DMS 273 (cell line): ENCODE data around the gene DAGLB.
"Not testable (repeated sequence)": the region's sequence is repeated elsewhere in the genome, so short reads cannot be mapped to it uniquely, and the experiment has no call there.

Experiments used
- DNase-seq: peaks from one replicate; lab custom pipeline; 2025; ENCODE audit not compliant: unreplicated experiment; lab: John Stamatoyannopoulos, UW

DAGLB gene

DNA sequence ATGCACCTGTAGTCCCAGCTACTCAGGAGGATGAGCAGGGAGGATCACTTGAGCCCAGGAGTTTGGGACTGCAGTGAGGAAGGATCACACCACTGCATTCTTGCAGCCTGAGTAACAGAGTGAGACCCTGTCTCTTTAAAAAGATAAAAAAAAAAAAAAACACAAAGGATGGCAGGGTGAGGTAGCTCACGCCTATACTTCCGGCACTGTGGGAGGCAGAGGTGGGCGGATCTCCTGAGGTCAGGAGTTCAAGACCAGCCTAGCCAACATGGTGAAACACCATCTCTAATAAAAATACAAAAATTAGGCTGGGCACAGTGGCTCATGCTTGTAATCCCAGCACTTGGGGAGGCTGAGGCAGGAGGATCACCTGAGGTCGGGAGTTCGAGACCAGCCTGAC is 15.9 kb upstream of the DAGLB start:
- not testable (repeated sequence) for DNase-seq

DNA sequence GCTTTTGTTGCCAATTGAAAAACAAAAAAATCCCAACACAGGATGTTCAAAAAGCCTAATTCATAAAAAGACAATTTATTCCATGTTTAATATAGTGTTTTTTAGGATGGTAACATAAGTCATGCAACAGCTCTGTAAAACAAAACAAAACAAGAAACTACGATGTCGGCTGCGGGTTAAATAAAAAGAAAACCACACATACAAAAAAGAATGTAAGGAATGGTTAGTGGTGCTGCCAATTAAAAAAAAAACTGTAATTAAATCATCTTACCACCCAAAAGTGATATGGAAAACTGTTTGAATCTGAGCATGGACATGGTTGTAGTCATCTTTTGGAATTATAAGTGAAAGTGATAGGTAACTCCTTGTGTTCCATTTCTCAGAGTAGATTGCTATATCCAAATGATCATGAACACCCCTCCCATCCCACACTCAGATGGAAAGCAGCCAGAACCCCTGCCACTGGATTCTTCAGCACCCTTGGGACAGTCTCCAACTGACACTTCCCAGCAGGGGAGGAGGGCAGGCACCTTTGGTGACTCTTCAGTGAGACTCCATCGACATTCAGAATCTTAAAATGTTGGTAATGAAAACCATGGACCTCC is 14.3 kb upstream of the DAGLB start:
- DNase-seq, result no peak

DNA sequence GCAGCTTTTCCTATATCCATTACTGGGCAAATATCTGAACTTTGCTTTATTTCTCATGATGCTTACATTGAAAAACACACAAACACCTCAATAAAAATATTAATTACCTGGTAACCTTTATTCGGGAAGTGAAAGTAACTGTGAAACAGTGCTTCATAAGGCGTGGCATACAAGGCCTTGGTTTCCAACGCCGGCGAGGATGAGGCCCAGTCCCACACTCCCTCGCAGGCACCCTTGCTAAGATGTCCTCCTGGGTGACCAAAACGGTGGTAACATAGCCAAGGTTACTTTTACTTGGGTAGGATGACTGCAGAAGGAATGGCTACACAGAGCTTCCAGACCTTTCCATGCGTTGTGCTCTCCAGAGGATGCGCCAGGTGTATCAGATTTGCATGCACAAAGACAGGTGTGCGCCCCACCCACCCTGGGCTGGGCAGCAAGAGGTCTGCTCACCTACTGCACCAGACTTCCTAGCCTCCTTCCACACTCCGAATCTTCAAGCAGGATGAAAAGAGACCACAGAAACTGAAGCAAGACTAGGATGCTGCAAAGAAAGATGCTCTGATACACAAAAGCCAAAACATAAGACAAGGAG is 13.3 kb upstream of the DAGLB start:
- no peak for DNase-seq

DNA sequence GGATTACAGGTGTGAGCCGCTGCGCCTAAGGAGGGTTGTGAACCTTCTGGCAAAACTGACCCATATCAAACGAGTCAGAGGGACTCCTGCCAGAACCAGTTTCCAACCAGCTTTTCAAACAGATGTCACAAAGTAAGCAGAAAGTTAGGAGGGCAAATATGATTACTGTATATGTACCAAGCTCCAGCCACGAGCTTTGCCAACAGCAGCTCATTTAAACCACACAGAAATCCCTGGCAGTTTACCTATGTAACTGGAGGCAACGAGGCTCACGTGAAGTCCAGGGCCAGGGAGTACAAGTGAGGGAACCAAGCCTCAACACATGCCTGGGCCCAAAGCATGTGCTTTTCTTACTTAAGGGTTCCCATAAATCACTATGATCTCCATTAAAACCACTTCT is 12.5 kb upstream of the DAGLB start:
- peak; percentile 57 for DNase-seq

DNA sequence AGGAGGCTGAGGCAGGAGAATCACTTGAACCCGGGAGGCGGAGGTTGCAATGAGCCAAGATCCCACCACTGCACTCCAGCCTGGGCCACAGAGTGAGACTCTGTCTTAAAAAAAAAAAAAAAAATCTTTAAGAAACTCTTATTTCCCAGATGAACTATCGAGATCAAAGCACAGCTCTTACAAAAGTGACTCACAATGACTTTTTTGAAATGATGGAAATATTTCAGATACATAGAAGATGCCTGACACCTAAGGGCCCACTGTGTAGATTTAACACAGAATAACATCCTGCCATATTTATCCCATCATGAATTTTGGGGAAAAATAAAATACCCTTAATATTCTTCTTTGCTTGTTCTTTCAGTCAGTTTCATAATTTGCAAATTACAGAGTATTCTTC is 10.9 kb upstream of the DAGLB start:
- not testable (repeated sequence) for DNase-seq

DNA sequence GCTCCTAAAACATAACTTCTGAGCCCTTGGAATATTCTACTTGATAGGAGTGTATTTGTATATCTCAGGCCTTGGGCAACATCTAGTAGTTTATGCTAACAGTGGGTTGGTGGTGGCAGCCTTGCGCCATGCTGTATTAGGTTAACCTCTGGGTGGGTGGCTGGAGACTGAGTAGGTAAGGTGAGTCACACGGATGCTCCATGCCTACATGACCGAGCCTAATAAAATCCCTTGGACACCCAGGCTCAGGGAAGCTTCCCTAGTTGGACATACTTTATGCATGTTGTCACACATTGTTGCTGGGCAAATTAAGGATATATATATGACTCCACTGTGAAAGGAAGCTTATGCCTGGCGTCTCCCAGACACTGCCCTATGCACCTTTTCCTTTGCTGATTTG is 6.0 kb upstream of the DAGLB start:
- no peak for DNase-seq

DNA sequence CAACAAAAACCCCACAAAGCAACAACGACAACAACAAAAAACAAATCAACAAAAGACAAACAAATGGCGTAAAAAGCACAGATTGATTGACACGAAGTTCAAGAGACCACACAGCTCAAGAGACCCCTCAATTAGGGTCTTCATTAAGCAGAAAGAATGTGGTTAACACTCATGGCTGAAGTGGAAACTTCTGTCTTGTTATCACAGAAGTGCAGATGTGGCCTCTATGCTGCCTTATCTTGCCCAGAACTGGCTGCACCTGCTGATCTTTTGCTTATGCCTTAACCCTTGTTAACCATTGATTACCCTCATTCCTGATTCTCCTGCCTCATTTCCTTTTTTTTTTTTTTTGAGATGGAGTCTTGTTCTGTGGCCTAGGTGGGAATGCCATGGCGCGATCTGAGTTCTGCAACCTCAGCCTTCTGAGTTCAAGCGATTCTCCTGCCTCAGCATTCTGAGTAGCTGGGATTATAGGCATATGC is 3.5 kb upstream of the DAGLB start:
- no peak for DNase-seq

DNA sequence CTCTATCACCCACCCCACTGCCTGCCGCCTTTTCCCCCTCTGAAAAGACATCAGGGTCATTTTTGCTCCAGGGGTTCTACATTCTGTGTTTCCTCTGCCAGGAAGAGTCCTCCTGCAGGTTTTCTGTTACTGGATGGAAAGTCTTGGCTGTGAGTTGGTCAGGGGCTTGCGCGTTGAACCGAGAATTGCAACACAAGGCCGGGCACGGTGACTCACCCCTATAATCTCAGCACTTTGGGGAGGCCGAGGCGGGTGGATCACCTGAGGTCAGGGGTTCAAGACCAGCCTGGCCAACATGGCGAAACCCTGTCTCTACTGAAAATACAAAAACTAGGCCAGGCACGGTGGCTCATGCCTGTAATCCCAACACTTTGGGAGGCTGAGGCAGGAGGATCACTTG is 2.8 kb upstream of the DAGLB start:
- DNase-seq, result not testable (repeated sequence)

DNA sequence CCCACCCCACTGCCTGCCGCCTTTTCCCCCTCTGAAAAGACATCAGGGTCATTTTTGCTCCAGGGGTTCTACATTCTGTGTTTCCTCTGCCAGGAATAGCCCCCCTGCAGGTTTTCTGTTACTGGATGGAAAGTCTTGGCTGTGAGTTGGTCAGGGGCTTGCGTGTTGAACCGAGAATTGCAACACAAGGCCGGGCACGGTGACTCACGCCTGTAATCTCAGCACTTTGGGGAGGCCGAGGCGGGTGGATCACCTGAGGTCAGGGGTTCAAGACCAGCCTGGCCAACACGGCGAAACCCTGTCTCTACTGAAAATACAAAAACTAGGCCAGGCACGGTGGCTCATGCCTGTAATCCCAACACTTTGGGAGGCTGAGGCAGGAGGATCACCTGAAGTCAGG is 2.1 kb upstream of the DAGLB start:
- DNase-seq, result not testable (repeated sequence)

DNA sequence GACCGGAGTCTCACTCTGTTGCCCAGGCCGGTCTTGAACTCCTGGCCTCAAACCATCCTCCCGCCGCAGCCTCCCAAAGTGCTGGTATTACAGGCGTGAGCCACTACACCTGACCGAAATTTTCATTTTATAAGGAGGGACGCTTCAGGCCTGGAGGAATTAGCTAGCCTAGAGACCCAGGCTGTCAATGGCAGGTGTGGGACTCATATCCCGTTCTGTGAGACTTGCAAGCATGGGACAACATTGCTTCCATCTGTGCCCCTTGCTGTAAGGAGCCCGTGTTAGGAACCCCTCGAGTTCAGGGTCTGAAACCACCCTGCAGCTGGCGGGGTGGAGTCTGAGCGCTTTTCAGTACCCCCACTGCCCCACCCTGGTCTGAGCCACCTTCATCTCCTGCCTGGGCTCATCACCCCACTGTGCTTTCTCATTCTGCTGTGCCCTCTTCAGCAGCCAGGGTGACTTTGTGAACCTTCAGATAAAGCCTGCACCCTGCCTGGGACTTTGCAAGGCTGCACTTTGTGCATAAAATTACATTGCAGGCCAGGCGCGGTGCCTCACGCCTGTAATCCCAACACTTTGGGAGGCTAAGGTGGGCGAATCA is 1.3 kb upstream of the DAGLB start:
- peak; percentile 42 for DNase-seq

DNA sequence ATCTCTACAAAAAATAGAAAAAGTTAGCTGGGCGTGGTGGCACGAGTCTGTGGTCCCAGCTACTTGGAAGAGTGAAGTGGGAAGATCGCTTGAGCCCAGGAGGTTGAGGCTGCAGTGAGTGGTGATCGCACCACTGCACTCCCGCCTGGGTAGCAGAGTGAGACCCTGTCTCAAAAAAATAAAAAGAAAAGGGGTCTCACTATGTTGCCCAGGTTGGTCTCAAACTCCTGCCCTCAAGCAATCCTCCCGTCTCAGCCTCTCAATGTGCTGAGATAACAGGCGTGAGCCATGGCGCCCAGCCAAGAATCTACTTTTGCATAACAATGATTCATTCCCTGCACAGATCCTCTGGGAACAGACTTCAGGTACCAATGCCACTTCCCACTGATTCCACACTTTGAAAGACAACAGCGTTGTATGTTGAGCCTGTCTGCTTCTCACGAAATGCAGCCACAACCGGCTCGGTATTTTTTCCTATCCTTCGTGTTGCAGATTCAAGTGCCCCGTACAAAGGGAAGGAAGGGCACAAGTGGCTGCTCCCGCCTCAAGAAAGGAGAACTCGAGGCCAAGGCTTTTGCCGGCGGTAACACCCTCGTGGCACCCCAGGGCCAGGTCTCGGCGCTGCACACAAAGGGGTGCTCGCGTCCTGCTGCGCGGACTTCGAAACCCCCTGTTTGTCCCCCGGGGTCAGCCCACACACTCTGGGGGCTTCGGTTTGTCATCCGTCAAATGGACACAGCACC is 745 bp downstream of the DAGLB start:
- DNase-seq, result peak; percentile 83

DNA sequence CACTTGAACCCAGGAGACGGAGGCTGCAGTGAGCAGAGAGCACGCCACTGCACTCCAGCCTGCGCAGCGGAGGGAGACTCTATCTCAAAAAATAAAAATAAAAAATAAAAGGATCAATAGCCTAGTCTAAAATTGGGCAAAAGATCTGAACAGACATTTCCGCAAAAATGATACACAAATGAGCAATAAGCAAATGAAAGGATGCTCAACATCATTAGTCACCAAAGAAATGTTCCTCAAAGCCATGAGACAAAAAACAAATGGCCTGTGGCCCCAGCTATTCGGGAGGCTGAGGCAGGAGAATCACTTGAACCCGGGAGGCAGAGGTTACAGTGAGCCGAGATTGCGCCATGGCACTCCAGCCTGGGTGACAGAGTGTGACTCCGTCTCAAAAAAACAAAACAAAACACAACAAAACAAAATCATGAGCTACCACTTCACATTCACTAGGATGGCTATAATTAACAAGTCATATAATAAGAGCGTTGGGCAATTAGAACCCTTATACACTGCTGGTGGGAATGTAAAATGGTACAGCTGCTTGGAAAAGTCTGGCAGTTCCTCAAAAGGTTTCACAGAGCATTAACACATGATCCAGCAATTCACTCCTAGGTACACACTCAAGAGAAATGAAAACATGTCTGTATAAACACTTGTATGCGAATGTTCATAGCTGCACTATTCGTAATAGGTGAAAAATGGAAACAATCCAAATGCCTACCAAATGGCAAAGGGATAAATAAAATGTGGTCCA is 3.1 kb downstream of the DAGLB start:
- no peak for DNase-seq

DNA sequence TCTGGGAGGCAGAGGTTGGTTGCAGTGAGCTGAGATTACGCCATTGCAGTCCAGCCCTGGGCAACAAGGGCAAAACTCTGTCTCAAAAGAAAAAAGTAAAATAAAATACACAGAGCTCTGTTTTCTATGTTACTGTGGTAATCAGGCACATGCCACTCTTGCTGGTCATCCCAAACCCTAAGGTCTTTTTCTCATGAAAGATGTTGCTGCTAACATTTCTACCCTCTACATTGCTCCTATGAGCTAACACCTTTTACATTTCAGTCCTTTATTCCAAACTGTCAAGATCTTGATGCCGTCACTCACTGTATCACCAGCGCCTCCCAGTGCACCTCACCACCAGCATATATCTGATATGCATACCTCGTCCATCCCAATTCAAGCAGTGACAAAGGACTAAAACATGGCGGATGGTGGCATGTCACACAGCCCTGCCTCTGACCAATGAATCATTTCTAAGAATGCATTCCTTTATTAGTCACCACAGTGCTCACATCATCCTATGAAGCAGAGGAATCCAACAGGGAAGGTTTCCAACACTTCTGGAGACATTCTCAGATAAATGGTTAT is 4.3 kb downstream of the DAGLB start:
- no peak for DNase-seq

DNA sequence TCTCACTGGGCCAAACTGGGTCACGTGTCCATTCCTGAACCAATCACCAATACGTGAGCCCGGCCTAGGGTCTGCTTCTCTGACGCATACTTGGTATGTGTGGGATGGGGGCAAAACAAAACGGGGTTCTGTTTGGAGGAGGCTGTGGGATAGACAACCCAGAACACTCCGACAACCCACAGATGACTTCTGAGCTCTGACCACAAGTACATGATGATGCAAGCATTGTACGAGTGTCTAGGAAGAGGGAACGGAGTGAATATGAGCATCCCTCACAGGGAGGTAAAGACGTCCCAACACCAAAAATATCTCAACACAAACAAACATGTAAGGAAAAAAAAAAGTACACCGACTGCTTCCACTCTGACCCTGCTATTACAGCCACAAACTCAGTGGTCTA is 5.6 kb downstream of the DAGLB start:
- no peak for DNase-seq

DNA sequence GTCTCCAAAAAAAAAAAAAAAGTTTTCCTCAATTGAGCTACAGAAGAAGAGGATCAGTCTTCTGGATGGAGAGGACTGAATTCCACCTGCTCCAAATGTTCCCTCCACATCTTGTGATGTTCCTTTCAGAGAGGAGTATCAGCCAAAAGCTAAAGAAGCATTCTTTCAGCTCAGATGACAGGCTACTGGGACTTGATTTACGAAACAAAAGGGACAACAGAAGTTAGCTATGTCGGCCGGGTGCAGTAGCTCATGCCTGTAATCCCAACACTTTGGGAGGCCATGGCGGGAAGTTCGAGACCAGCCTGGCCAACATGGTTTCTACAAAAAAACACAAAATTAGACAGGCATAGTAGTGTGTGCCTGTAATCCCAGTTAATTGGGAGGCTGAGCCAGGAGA is 7.4 kb downstream of the DAGLB start:
- DNase-seq, result no peak

DNA sequence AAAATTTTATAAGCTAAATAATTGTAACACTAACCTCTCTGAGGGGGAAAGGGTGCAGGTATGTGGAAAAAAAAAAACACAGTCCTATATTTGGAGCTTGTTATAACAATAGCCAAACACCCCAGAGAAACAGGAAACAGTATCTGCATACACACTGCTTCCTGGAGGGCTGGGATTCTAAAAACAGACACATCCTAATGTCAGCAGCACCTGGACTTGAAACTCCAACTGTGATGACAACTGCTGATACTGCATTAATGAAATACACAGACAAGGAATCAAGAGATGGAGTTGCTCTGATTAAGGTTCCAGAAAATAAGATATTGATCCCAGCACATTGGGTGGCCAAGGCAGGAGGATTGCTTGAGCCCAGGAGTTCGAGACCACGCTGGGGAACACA is 9.3 kb downstream of the DAGLB start:
- DNase-seq, result peak; percentile 27

DNA sequence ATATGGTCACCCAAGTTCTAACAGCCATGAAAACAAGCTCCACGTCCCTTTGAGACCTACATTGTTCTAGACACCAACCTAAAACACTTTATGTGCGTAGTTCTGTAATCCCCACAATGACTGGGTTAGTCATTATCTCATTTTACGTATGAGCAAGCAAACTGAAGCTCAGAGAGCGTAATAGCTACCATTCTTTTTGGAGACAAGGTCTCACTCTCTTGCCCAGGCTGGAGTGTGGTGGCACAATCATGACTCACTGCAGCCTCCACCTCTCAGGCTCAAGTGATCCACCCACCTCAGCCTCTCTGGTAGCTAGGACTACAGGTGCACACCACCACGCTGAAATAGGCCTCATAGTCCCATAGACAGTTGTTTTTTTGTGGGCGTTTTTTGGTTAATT is 10.5 kb downstream of the DAGLB start:
- DNase-seq, result no peak

DNA sequence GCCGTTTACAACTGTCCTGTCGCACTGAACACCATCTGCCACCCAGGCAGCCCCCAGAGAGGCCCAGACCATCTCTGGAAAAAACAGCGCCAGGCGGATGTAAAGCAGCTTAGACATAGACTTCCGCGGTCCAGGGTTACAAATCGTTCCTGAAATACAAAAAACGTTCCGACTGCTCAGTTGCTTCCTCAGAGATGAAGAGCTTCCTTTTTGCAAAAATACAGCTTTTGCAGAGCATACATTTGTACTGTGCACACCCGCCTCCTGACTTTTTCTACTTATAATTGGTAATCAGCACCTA is 11.4 kb downstream of the DAGLB start:
- peak; percentile 33 for DNase-seq

DNA sequence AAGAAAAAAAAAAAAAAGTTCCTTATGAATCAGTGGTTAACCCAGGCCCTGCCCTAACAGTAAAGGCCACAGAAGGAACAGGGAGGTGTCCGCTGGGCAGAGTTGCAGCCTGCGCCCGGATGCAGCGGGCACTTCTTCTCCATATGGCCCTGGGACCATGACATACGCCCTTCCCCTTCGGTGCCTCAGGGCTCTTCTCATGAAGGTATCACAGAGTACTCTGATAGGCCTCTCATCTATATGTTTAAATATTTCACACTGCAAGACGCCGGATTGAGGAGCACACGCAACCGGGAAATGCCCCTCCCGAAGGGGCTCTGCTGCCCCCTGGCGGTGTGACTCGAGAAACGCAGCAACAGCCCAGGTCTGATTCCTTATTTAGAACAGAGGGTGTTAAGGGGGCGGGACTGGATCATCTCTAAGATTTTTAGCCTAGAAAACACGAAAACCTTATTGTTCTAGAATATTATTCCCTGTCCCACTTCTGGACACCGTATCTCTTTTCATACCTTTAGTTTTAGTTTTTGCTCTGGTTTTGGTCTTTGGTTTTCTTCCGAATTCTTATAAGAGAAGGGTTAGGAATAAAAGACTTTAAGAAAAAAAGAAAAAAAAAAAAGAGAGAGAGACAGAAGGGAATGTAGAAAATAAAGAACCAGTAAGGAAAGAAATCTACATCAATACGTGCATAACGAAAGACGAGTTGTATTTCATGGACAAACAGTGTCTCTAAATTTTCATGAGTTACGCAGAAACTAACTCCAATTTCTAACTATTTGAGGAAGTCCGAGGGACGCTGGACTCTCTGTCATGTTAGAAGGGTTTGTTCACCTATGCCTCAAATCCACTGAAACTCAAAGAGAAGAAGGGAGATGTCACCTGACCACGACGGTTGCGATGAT is 12.0 kb downstream of the DAGLB start:
- peak; percentile 95 for DNase-seq
